ENCODE results near the gene FILIP1L. TPM values are rescaled to one million over a fixed set of nuclear protein-coding genes. Genes with fewer than 3 reads are reported as not detected.

FILIP1L gene
- total RNA-seq, 2 experiments from 2014 or later = not detected

DNA sequence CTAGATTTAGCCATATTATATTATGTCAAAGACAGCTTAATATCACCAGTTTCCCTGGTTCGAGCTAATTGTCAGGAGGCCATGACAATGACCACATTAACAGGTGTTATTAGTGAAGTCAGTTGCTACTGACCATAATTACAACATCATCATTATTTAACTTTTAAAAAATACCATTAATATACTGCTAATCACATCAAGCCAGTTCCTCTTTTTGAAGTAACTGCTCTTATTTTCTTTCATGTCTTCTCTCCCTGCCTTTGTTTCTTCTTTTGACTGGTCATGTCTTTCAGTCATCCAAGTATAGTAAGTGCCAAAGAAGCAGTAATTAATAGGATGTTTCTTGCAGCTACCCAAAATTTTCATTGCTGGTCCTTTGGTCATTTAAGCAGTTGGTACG lies 235.0 kb downstream of the FILIP1L start:
- intact Hi-C loops (cut with micrococcal nuclease; ENCODE audit: unreplicated experiment) = no loop called here
- H3K79me2 ChIP-seq (ENCODE audit: insufficient read depth, low read depth, low read length) = no peaks in the 10 kb centered on the region
- CTCF ChIA-PET (ENCODE audit: unreplicated experiment) = no interaction called here

DNA sequence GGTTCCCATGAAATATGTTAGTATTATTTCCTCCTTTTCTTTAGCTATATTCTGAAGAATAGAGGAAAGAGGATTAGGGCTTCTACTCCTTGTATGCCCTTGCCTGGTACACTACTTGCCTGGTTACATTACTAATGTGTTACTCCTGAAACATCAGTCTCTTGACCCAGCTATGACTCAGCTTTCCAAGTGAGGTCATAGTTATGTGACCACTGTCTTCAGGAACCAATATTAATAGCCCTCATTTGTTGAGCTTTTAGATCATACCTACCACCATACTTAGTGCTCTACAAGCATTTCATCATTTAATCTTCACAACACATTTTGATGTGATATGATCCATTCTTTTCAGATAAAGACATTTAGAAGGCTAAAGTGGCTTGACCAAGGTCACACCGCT lies 236.3 kb downstream of the FILIP1L start:
- Histone ChIP-seq H2AFZ (ENCODE audit: low read length) (no peak overlapping the region), H3K4me1 (ENCODE audit: insufficient read depth, low read length, poor library complexity, severe bottlenecking) (no peaks in the 10 kb centered on the region), H4K20me1 (ENCODE audit: insufficient read depth, low read length) (peaks cover 23% of the 10 kb centered on the region), H3K4me3 (ENCODE audit: low read depth, low read length, poor library complexity, severe bottlenecking) (no peak overlapping the region), H3K27ac (ENCODE audit: low read depth, low read length, poor library complexity, severe bottlenecking) (no peak overlapping the region), H3K9me2 (ENCODE audit: insufficient read depth, low read length) (no peaks in the 10 kb centered on the region), H3K4me2 (ENCODE audit: low read length) (no peak overlapping the region), H3K9me3 (ENCODE audit: low read length) (no peaks in the 10 kb centered on the region), H3K79me2 (ENCODE audit: insufficient read depth, low read depth, low read length) (no peaks in the 10 kb centered on the region), H3K36me3 (ENCODE audit: insufficient read depth, low read length) (no peaks in the 10 kb centered on the region)
- DNase-seq (ENCODE audit: low spot score) = no peak
- TF ChIP-seq, protein P1, sequence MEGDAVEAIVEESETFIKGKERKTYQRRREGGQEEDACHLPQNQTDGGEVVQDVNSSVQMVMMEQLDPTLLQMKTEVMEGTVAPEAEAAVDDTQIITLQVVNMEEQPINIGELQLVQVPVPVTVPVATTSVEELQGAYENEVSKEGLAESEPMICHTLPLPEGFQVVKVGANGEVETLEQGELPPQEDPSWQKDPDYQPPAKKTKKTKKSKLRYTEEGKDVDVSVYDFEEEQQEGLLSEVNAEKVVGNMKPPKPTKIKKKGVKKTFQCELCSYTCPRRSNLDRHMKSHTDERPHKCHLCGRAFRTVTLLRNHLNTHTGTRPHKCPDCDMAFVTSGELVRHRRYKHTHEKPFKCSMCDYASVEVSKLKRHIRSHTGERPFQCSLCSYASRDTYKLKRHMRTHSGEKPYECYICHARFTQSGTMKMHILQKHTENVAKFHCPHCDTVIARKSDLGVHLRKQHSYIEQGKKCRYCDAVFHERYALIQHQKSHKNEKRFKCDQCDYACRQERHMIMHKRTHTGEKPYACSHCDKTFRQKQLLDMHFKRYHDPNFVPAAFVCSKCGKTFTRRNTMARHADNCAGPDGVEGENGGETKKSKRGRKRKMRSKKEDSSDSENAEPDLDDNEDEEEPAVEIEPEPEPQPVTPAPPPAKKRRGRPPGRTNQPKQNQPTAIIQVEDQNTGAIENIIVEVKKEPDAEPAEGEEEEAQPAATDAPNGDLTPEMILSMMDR (conservative IDR thresholded peaks at IDR 0.05; ENCODE audit: low read length) = no peak
- no peak for TF ChIP-seq EZH2phosphoT487 (IDR thresholded peaks at IDR 0.05; ENCODE audit: borderline replicate concordance, low read depth, low read length)
- ChIA-PET POLR2A (interaction anchor here (1.0 kb wide), 1 partner anchor 13 kb away, joined by 3 read pairs; no protein-coding TSS in a partner anchor), CTCF (ENCODE audit: unreplicated experiment) (no interaction called here)
- BruUV-seq (replicated peaks) = no TSS peak
- intact Hi-C loops (cut with micrococcal nuclease; ENCODE audit: unreplicated experiment) = no loop called here

More for the DNA sequence above, 235.0 kb downstream of the FILIP1L start:
- Histone ChIP-seq H3K9me2 (ENCODE audit: insufficient read depth, low read length) (no peaks in the 10 kb centered on the region), H3K9me3 (ENCODE audit: low read length) (no peaks in the 10 kb centered on the region), H3K4me3 (ENCODE audit: low read depth, low read length, poor library complexity, severe bottlenecking) (no peak overlapping the region), H3K4me2 (ENCODE audit: low read length) (no peak overlapping the region), H2AFZ (ENCODE audit: low read length) (no peak overlapping the region), H3K4me1 (ENCODE audit: insufficient read depth, low read length, poor library complexity, severe bottlenecking) (no peaks in the 10 kb centered on the region), H3K27ac (ENCODE audit: low read depth, low read length, poor library complexity, severe bottlenecking) (no peak overlapping the region), H3K36me3 (ENCODE audit: insufficient read depth, low read length) (no peaks in the 10 kb centered on the region), H4K20me1 (ENCODE audit: insufficient read depth, low read length) (peaks cover 20% of the 10 kb centered on the region)
- no peak for TF ChIP-seq EZH2phosphoT487 (IDR thresholded peaks at IDR 0.05; ENCODE audit: borderline replicate concordance, low read depth, low read length)
- TF ChIP-seq, protein P1 (conservative IDR thresholded peaks at IDR 0.05; ENCODE audit: low read length) = no peak
- BruUV-seq (replicated peaks) = no TSS peak
- DNase-seq (ENCODE audit: low spot score) = no peak
- POLR2A ChIA-PET = interaction anchor here (1.0 to 1.5 kb wide), 2 partner anchors 10 to 12 kb away, joined by 3 to 4 read pairs; no protein-coding TSS in a partner anchor

DNA sequence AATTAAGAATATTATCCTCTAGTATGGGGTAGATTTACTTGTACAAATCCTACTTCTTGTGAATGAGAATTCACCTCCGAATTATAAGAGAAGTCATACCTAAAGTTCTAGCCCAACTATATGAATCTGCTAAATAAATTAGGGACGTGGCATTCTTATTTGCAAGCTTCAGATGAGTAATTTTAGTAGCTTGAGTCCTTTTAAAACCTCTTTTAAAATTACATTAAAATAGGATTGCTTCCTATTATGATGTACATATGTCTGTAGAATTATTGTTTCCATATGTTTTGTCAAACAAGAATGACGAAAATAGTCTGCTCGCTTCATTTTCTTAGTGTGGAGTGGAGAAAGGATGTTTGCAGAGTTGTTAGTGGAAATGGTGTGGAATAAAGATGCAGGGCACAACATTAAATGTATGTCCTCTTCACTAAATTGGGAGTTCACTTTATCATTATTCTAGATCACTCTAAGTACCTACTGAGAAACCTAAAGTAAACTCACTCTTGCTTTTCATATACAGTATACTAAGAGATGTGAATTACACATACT lies 237.2 kb downstream of the FILIP1L start:
- Histone ChIP-seq H3K79me2 (ENCODE audit: insufficient read depth, low read depth, low read length) (no peaks in the 10 kb centered on the region), H3K9me3 (ENCODE audit: low read length) (no peaks in the 10 kb centered on the region), H3K36me3 (ENCODE audit: insufficient read depth, low read length) (no peaks in the 10 kb centered on the region), H3K4me1 (ENCODE audit: insufficient read depth, low read length, poor library complexity, severe bottlenecking) (no peaks in the 10 kb centered on the region), H4K20me1 (ENCODE audit: insufficient read depth, low read length) (peaks cover 18% of the 10 kb centered on the region), H3K4me2 (ENCODE audit: low read length) (no peak overlapping the region), H3K4me3 (ENCODE audit: low read depth, low read length, poor library complexity, severe bottlenecking) (no peak overlapping the region), H3K27ac (ENCODE audit: low read depth, low read length, poor library complexity, severe bottlenecking) (no peak overlapping the region), H3K9me2 (ENCODE audit: insufficient read depth, low read length) (no peaks in the 10 kb centered on the region), H2AFZ (ENCODE audit: low read length) (no peak overlapping the region)
- intact Hi-C loops (cut with micrococcal nuclease; ENCODE audit: unreplicated experiment) = no loop called here
- no TSS peak for BruUV-seq (replicated peaks)
- TF ChIP-seq, protein P1 (conservative IDR thresholded peaks at IDR 0.05; ENCODE audit: low read length) = no peak
- no peak for TF ChIP-seq EZH2phosphoT487 (IDR thresholded peaks at IDR 0.05; ENCODE audit: borderline replicate concordance, low read depth, low read length)
- no peak for DNase-seq (ENCODE audit: low spot score)
- CTCF ChIA-PET (ENCODE audit: unreplicated experiment) = no interaction called here
- POLR2A ChIA-PET = no interaction called here
